IMR-90 (cell line): ENCODE measurements around the gene ASB13. TPM values are rescaled to one million over a fixed set of nuclear protein-coding genes. Genes with fewer than 3 reads are reported as not detected.
A peak's percentile ranks its signal among the peaks of the same experiment; 100 is the strongest.

Experiments used
- ATAC-seq: fragments of 200-7000 bp; cut with Tn5 transposase; 2 replicates; pipeline ENCODE4 v1.9.1; 2020; ENCODE audit warnings: low read depth, mild to moderate bottlenecking, moderate library complexity
- BruUV-seq: library from RNA; stranded (reverse); fragments of 400-500 nt; replicated peaks from 2 replicates; lab custom pipeline; 2021; lab: Mats Ljungman, UMichigan
- CTCF ChIA-PET: fragments of 300-600 bp; formaldehyde crosslinking; extraction: SDS; loops from one replicate; lab custom pipeline; 2021; ENCODE audit warnings: antibody characterized with exemption; lab: Yijun Ruan, JAX
- POLR2A ChIA-PET: fragments of 300-600 bp; sonication (Branson Sonifier 250); formaldehyde crosslinking; loops from one replicate; lab custom pipeline; 2022; ENCODE audit warnings: antibody characterized with exemption; ENCODE audit not compliant: unreplicated experiment; lab: Charles Lee
- DNase-seq: peaks from one replicate; pipeline ENCODE4 v3.0.0; 2013
- H2AFZ ChIP-seq: replicated peaks from 2 replicates; pipeline ENCODE3; 2013; ENCODE audit warnings: low read length, mild to moderate bottlenecking; ENCODE audit not compliant: poor library complexity
- H2AK5ac ChIP-seq: 2 replicates; pipeline ENCODE4 v1.6.1; 2013; ENCODE audit warnings: low read depth, low read length, inconsistent platforms
- H2AK9ac ChIP-seq: replicated peaks from 2 replicates; pipeline ENCODE3; 2013; ENCODE audit warnings: mild to moderate bottlenecking, low read depth, low read length, moderate library complexity; ENCODE audit not compliant: poor library complexity
- H2BK120ac ChIP-seq: 2 replicates; pipeline ENCODE4 v1.6.1; 2013; ENCODE audit warnings: low read depth, low read length, inconsistent platforms
- H2BK15ac ChIP-seq: 3 replicates; pipeline ENCODE4 v1.6.1; 2013; ENCODE audit warnings: low read depth, low read length, inconsistent platforms
- H2BK20ac ChIP-seq: 2 replicates; pipeline ENCODE4 v1.6.1; 2013; ENCODE audit warnings: low read depth, mild to moderate bottlenecking, inconsistent platforms, low read length, moderate library complexity
- H2BK5ac ChIP-seq: 2 replicates; pipeline ENCODE4 v1.6.1; 2013; ENCODE audit warnings: mild to moderate bottlenecking, low read depth, low read length, inconsistent platforms; ENCODE audit not compliant: poor library complexity, severe bottlenecking
- H3K14ac ChIP-seq: replicated peaks from 2 replicates; pipeline ENCODE4 v1.6.1; 2013; ENCODE audit warnings: low read depth, low read length, inconsistent platforms
- H3K18ac ChIP-seq: 2 replicates; pipeline ENCODE4 v1.6.1; 2013; ENCODE audit warnings: low read depth, low read length, control low read depth
- H3K23ac ChIP-seq: 2 replicates; pipeline ENCODE4 v1.6.1; 2013; ENCODE audit warnings: low read depth, low read length, inconsistent platforms
- H3K27ac ChIP-seq: 2 replicates; pipeline ENCODE4 v1.5.1; 2013; ENCODE audit warnings: mild to moderate bottlenecking, control low read depth, low read length; ENCODE audit not compliant: insufficient read depth
- H3K27me3 ChIP-seq: 2 replicates; pipeline ENCODE4 v1.6.1; 2013; ENCODE audit warnings: low read length; ENCODE audit not compliant: control insufficient read depth, insufficient read depth
- H3K36me3 ChIP-seq: 2 replicates; pipeline ENCODE4 v1.6.1; 2013; ENCODE audit warnings: low read length, mixed read lengths; ENCODE audit not compliant: control insufficient read depth, insufficient read depth
- H3K4ac ChIP-seq: 2 replicates; pipeline ENCODE4 v1.6.1; 2013; ENCODE audit warnings: low read depth, low read length, inconsistent platforms
- H3K4me1 ChIP-seq: 2 replicates; pipeline ENCODE4 v1.6.1; 2013; ENCODE audit warnings: low read length, mixed read lengths; ENCODE audit not compliant: control insufficient read depth, insufficient read depth
- H3K4me2 ChIP-seq: 2 replicates; pipeline ENCODE4 v1.6.1; 2013; ENCODE audit warnings: low read depth, mild to moderate bottlenecking, control low read depth, low read length, moderate library complexity
- H3K4me3 ChIP-seq: 2 replicates; pipeline ENCODE4 v1.5.1; 2013; ENCODE audit warnings: low read depth, mild to moderate bottlenecking, control low read depth, low read length, moderate library complexity; ENCODE audit not compliant: insufficient read depth
- H3K56ac ChIP-seq: 2 replicates; pipeline ENCODE4 v1.6.1; 2013; ENCODE audit warnings: low read length, inconsistent platforms; ENCODE audit not compliant: insufficient read depth; ENCODE audit errors: extremely low read depth
- H3K79me1 ChIP-seq, 2 experiments: 2 replicates each; pipeline ENCODE4 v1.6.1; 2013; ENCODE audit warnings: low read length in 2 of 2, inconsistent platforms in 1 of 2, low read depth in 1 of 2
- H3K9ac ChIP-seq: 2 replicates; pipeline ENCODE4 v1.6.1; 2013; ENCODE audit warnings: low read depth, low read length, control low read depth
- H3K9me1 ChIP-seq: 2 replicates; pipeline ENCODE4 v1.6.1; 2013; ENCODE audit warnings: low read length, inconsistent platforms; ENCODE audit not compliant: insufficient read depth
- H3K9me3 ChIP-seq: 2 replicates; pipeline ENCODE4 v1.6.1; 2013; ENCODE audit warnings: low read length; ENCODE audit not compliant: control insufficient read depth, insufficient read depth
- H4K20me1 ChIP-seq: 2 replicates; pipeline ENCODE4 v1.6.1; 2013; ENCODE audit warnings: low read length, inconsistent platforms; ENCODE audit not compliant: insufficient read depth
- H4K5ac ChIP-seq: 2 replicates; pipeline ENCODE4 v1.6.1; 2013; ENCODE audit warnings: mild to moderate bottlenecking, low read depth, low read length, control low read depth
- H4K8ac ChIP-seq, 2 experiments: 2 replicates each; pipeline ENCODE4 v1.6.1; 2013; ENCODE audit warnings: low read depth in 2 of 2, low read length in 2 of 2, control low read depth in 1 of 2, inconsistent platforms in 1 of 2
- H4K91ac ChIP-seq: 2 replicates; pipeline ENCODE4 v1.6.1; 2013; ENCODE audit warnings: low read depth, low read length, inconsistent platforms; ENCODE audit not compliant: insufficient read depth
- BHLHE40 ChIP-seq: fragments of 150-350 bp; IDR thresholded peaks from 2 replicates; pipeline ENCODE4 v1.6.1; 2016; ENCODE audit warnings: mild to moderate bottlenecking, low read depth, low read length
- CEBPB ChIP-seq: IDR thresholded peaks from 2 replicates; pipeline ENCODE4 v1.6.1; 2012; ENCODE audit warnings: low read depth, low read length, improper control_type of control experiment
- MAFK ChIP-seq: IDR thresholded peaks from 2 replicates; pipeline ENCODE4 v1.6.1; 2012; ENCODE audit warnings: low read depth, low read length, improper control_type of control experiment
- MAZ ChIP-seq: IDR thresholded peaks from 2 replicates; pipeline ENCODE4 v1.6.1; 2012; ENCODE audit warnings: low read depth, mild to moderate bottlenecking, low read length, improper control_type of control experiment, moderate library complexity, borderline replicate concordance
- MXI1 ChIP-seq: IDR thresholded peaks from 2 replicates; pipeline ENCODE4 v1.6.1; 2012; ENCODE audit warnings: low read depth, mild to moderate bottlenecking, low read length, moderate library complexity, borderline replicate concordance
- RCOR1 ChIP-seq: IDR thresholded peaks from 2 replicates; pipeline ENCODE4 v1.6.1; 2012; ENCODE audit warnings: mild to moderate bottlenecking, low read length, improper control_type of control experiment; ENCODE audit not compliant: insufficient replicate concordance
- RFX5 ChIP-seq: IDR thresholded peaks from 2 replicates; pipeline ENCODE4 v1.8.0; 2012; ENCODE audit warnings: low read depth, mild to moderate bottlenecking, low read length, moderate library complexity
- SMC3 ChIP-seq: fragments of 150-350 bp; IDR thresholded peaks from 2 replicates; pipeline ENCODE4 v1.6.1; 2016; ENCODE audit warnings: low read depth, mild to moderate bottlenecking, antibody characterized with exemption, low read length, moderate library complexity
- WGBS, 2 experiments: methylation state at CpG; one replicate each; pipeline versions ENCODE4 v1.1.5 to v1.1.7; 2013; ENCODE audit warnings: missing lambda C conversion rate in 2 of 2; ENCODE audit not compliant: insufficient read length in 1 of 2; ENCODE audit errors: extremely low coverage in 2 of 2; 5-methylcytosine and 5-hydroxymethylcytosine counted together
- dilution Hi-C: fragments of 300-500 bp; cut with HindIII; formaldehyde crosslinking; loops from one replicate; pipeline ENCODE4 v1.14.3; 2018; ENCODE audit warnings: low sequenced_read_pairs; ENCODE audit not compliant: unreplicated experiment
- in situ Hi-C: fragments of 300-500 bp; cut with MboI; formaldehyde crosslinking; loops from 3 replicates; pipeline ENCODE4 v1.14.3; 2019; ENCODE audit warnings: low sequenced_read_pairs, inconsistent platforms, mixed read lengths
- intact Hi-C: fragments of 100-400 bp; cut with micrococcal nuclease; formaldehyde crosslinking; loops from 2 replicates; pipeline ENCODE4 v1.10.0; 2022
- polyA plus RNA-seq, 3 experiments: library from polyadenylated mRNA; depleted of rRNA; stranded (reverse); fragments of >200 nt; gene quantifications; 2 replicates each; pipeline ENCODE4 v1.2.3, GENCODE V29; 2012; ENCODE audit warnings: low replicate concordance in 1 of 3
- total RNA-seq: library from RNA; depleted of rRNA; stranded (reverse); fragments of >200 nt; gene quantifications from 2 replicates; pipeline ENCODE4 v1.2.3, GENCODE V29; 2012
- TF ChIP-seq, protein P1 (sequence below): fragments of 150-350 bp; IDR thresholded peaks from 2 replicates; pipeline ENCODE4 v1.6.1; 2017; ENCODE audit warnings: mild to moderate bottlenecking, antibody characterized with exemption, low read length, low read depth

Gene ASB13
- total and polyA plus RNA-seq, 2 of the 4 experiments (the other 2 are of a cell fraction): 4.6 to 6.3 TPM

DNA sequence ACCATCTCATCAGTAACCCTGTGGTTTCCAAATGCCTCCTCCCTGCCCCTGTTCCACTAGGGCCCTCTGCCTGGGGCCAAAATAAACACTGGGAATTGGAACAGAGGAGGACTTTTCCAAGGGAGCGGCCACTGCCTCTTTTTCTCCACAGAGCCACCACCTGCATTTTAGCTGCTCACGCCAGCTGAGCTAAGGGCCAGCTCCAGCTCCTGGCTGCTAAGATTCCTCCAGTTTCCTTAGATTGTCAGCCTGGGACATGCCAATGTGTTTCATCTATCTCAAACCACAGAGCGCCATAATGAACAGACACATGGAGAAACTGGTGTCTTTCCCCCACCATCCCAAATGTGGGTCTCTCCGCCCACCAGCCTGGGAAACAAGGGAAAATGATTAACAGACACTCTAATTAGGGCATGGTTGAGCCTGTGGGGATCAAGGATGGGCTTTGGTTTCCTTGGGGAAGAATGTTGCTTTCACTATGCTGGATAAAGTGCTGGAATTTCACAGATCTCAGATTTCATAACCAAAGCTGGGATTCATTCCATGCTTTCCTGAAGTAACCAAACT is 52.2 kb downstream of the ASB13 start:
- Histone ChIP-seq H3K9me1 (peaks cover 7% of the 10 kb centered on the region; the same call in 1 of the 2 replicates), H3K4ac (peak overlapping the region; percentile 63), H4K8ac (peak overlapping the region in 1 of 2 experiments; percentile 61; a peak in 1 of 4 replicates), H3K79me1 (no peaks in the 10 kb centered on the region), H3K4me2 (peak overlapping the region; percentile 77), H4K20me1 (no peaks in the 10 kb centered on the region), H2AK9ac (no peak overlapping the region), H3K56ac (no peak overlapping the region), H3K4me3 (no peak overlapping the region), H2BK120ac (peak overlapping the region; percentile 78), H4K5ac (peak overlapping the region; percentile 15; the same call in 1 of the 2 replicates), H4K91ac (0 out of 2 replicates have a peak overlapping the region, but pooled peaks have one; percentile 49), H2AFZ (peak overlapping the region; percentile 74), H3K4me1 (peaks cover 8% of the 10 kb centered on the region), H3K18ac (peak overlapping the region; percentile 24; the same call in 1 of the 2 replicates), H3K27ac (peak overlapping the region; percentile 75; the same call in 1 of the 2 replicates), H3K27me3 (no peaks in the 10 kb centered on the region), H3K9me3 (no peaks in the 10 kb centered on the region), H2BK15ac (no peak overlapping the region), H2AK5ac (peak overlapping the region; percentile 68; the same call in 1 of the 2 replicates), H3K36me3 (no peaks in the 10 kb centered on the region), H2BK20ac (0 out of 2 replicates have a peak overlapping the region, but pooled peaks have one; percentile 50), H2BK5ac (no peak overlapping the region), H3K23ac (no peak overlapping the region), H3K14ac (0 out of 2 replicates have a peak overlapping the region, but pooled peaks have one; percentile 24), H3K9ac (no peak overlapping the region)
- intact Hi-C loops (no loop called here), in situ Hi-C loops (loop anchor here (25.0 kb wide), 1 partner anchor 777 kb away; the partner anchor contains the start of gene AKR1E2), dilution Hi-C loops (no loop called here)
- TF ChIP-seq RCOR1: no peak
- TF ChIP-seq BHLHE40: no peak
- TF ChIP-seq SMC3: no peak
- TF ChIP-seq CEBPB: 0 out of 2 replicates have a peak, but pooled peaks have one; percentile 1
- TF ChIP-seq MAFK: no peak
- TF ChIP-seq MXI1: no peak
- TF ChIP-seq, protein P1, sequence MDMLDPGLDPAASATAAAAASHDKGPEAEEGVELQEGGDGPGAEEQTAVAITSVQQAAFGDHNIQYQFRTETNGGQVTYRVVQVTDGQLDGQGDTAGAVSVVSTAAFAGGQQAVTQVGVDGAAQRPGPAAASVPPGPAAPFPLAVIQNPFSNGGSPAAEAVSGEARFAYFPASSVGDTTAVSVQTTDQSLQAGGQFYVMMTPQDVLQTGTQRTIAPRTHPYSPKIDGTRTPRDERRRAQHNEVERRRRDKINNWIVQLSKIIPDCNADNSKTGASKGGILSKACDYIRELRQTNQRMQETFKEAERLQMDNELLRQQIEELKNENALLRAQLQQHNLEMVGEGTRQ: no peak
- TF ChIP-seq MAZ: no peak
- no peak for TF ChIP-seq RFX5
- peak; percentile 60 for DNase-seq
- ChIA-PET POLR2A (no interaction called here), CTCF (interaction anchor here (1.0 kb wide), 1 partner anchor 9 kb away, joined by 4 read pairs; no protein-coding TSS in a partner anchor)
- ATAC-seq: peak; percentile 82
- no TSS peak for BruUV-seq
- WGBS, 2 experiments: no CpG with 5 or more reads among the region's 4 CpGs
